Small intestine (tissue), 7 donors: ENCODE measurements around the gene MDFI. TPM values are rescaled to one million over a fixed set of nuclear protein-coding genes. Genes with fewer than 3 reads are reported as not detected.

Source experiments
- DNase-seq, 2 donors: peaks; one replicate each; pipeline versions ENCODE4 v3.0.0 to v3.0.0-alpha.2; 2013
- FAIRE-seq: peaks from 2 replicates; lab custom pipeline; 2012; peaks lifted over from hg19 to GRCh38; lab: Jason Lieb, UNC
- H3K27ac ChIP-seq, 3 donors: one replicate each; pipeline ENCODE4 v1.5.1; 2013; ENCODE audit warnings: low read length in 2 of 3, mild to moderate bottlenecking in 2 of 3, control low read depth in 1 of 3, inconsistent platforms in 1 of 3, low read depth in 1 of 3, moderate library complexity in 1 of 3
- H3K27me3 ChIP-seq, 3 donors: one replicate each; pipeline ENCODE4 v1.6.1; 2013; ENCODE audit warnings: low read length in 3 of 3, inconsistent platforms in 1 of 3; ENCODE audit not compliant: control insufficient read depth in 3 of 3, insufficient read depth in 3 of 3
- H3K36me3 ChIP-seq, 3 donors: one replicate each; pipeline ENCODE4 v1.6.1; 2013; ENCODE audit warnings: low read length in 3 of 3, inconsistent platforms in 1 of 3, low read depth in 1 of 3, mild to moderate bottlenecking in 1 of 3, moderate library complexity in 1 of 3; ENCODE audit not compliant: control insufficient read depth in 3 of 3, insufficient read depth in 2 of 3
- H3K4me1 ChIP-seq, 3 donors: one replicate each; pipeline ENCODE4 v1.6.1; 2013; ENCODE audit warnings: low read length in 2 of 3, inconsistent platforms in 1 of 3, low read depth in 1 of 3, mild to moderate bottlenecking in 1 of 3, moderate library complexity in 1 of 3; ENCODE audit not compliant: control insufficient read depth in 3 of 3, insufficient read depth in 2 of 3
- H3K4me3 ChIP-seq, 3 donors: one replicate each; pipeline ENCODE4 v1.5.1; 2013; ENCODE audit warnings: low read length in 3 of 3, control low read depth in 1 of 3, inconsistent platforms in 1 of 3, low read depth in 1 of 3, mild to moderate bottlenecking in 1 of 3, moderate library complexity in 1 of 3
- H3K9me3 ChIP-seq, 2 donors: one replicate each; pipeline ENCODE4 v1.6.1; 2013; ENCODE audit warnings: low read depth in 1 of 2, low read length in 1 of 2; ENCODE audit not compliant: control insufficient read depth in 2 of 2, insufficient read depth in 1 of 2
- WGBS, 3 donors: extraction: QIAGEN DNeasy Blood & Tissue Kit; methylation state at CpG; one replicate each; pipeline ENCODE4 v1.1.7; 2013; 5-methylcytosine and 5-hydroxymethylcytosine counted together
- polyA plus RNA-seq, 4 donors: library from polyadenylated mRNA; stranded (reverse) in 3 of 4; unstranded in 1 of 4; fragments of 200-250 nt in 3 of 4; fragments of 120-200 nt in 1 of 4; gene quantifications; one replicate each; pipeline versions ENCODE4 v1.2.1 to v1.2.3, GENCODE V29; 2013
- donor health status: healthy with polysubstance abuse.
- donor health status: control.
- donor health status: control.
- donor health status: Bipolar disorder and iron deficiency.
- donor health status: healthy.

MDFI gene
- polyA plus RNA-seq, 4 donors, result 0.81 to 22.9 (median 4.0) TPM

GRCh38 chr6:41683273-41683522, 44.9 kb downstream of the MDFI start:
- Histone ChIP-seq H3K4me3 (peak overlapping the region in 2 of 3 donors; percentile 38 to 45), H3K4me1 (peaks cover 0 to 17% (median 2%) of the 10 kb centered on the region in 3 donors), H3K27ac (peak overlapping the region in 1 of 3 donors; percentile 61), H3K36me3 (peaks cover 0 to 44% (median 2%) of the 10 kb centered on the region in 3 donors), H3K27me3 (no peaks in the 10 kb centered on the region), H3K9me3 (no peaks in the 10 kb centered on the region)
- FAIRE-seq (no peak), DNase-seq (no peak)
- whole genome bisulfite sequencing, 3 donors, result 4 to 12% (median 4%) methylated on average over 17 to 18 of the region's 18 CpGs

- peaks cover 0 to 49% (median 2%) of the 10 kb centered on the region in 3 donors for H3K36me3 ChIP-seq
- 13% methylated on average over 34 to 38 of the region's 38 CpGs for WGBS, 3 donors
- FAIRE-seq (no peak), DNase-seq (peak; percentile 68 to 92)
- H3K4me3 ChIP-seq, result peak overlapping the region in 2 of 3 donors; percentile 38 to 45
- H3K9me3 ChIP-seq, result no peaks in the 10 kb centered on the region
- H3K27ac ChIP-seq, result peak overlapping the region in 1 of 3 donors; percentile 61
- H3K27me3 ChIP-seq, result no peaks in the 10 kb centered on the region
- peaks cover 0 to 20% (median 2%) of the 10 kb centered on the region in 3 donors for H3K4me1 ChIP-seq
Measured at GRCh38 chr6:41683523-41684310, 45.4 kb downstream of the MDFI start.

DNA sequence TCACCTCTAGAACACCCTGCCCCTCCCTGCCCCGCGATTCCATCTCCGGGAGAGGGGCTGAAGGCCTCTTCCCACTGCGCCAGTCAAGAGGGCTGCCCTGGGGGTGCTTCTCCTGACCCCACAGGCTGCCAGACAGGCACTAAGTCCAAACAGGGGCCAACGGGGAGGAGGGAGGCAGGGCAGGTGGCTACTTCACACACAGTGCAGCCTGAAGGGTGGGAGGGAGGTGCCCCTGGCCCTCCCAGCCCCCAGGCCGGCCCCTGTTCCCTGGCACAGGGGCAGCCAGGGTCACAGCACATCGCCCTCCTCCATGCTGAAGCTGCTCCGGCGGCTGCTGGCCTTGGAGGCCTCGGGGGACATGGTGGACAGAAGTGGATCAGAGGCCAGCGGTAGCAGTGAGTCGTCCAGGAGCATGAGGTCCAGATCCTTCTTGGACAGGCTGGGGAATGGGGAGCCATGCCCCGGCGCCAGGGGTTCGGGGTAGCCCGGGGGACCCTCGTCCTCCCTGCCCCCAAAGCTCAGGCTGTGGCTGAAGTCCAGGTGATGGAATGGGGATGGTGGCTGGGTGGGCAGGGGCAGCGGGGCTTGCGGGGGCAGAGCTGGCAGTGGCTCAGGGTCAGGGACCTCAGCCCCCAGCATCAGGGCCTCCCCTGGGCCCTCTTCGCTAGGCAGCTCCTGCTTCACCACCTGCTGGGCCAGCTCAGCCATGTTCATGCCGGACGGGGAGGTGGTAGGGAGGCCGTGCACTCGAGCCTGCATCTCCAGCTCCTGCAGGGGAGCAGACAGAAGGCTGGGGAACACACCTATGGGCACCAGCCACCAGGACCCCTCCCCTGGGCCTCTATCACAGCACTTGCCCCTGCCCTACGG, 46.3 kb downstream of the MDFI start:
- H3K4me1 ChIP-seq, result peaks cover 0 to 20% (median 2%) of the 10 kb centered on the region in 3 donors
- peaks cover 0 to 57% (median 2%) of the 10 kb centered on the region in 3 donors for H3K36me3 ChIP-seq
- 86 to 92% (median 92%) methylated on average over 23 to 25 of the region's 25 CpGs for WGBS, 3 donors
- FAIRE-seq (no peak), DNase-seq (peak in 1 of 2 donors; percentile 36)
- H3K27ac ChIP-seq, result no peak overlapping the region
- no peaks in the 10 kb centered on the region for H3K9me3 ChIP-seq
- H3K4me3 ChIP-seq, result no peak overlapping the region
- H3K27me3 ChIP-seq, result no peaks in the 10 kb centered on the region

DNA sequence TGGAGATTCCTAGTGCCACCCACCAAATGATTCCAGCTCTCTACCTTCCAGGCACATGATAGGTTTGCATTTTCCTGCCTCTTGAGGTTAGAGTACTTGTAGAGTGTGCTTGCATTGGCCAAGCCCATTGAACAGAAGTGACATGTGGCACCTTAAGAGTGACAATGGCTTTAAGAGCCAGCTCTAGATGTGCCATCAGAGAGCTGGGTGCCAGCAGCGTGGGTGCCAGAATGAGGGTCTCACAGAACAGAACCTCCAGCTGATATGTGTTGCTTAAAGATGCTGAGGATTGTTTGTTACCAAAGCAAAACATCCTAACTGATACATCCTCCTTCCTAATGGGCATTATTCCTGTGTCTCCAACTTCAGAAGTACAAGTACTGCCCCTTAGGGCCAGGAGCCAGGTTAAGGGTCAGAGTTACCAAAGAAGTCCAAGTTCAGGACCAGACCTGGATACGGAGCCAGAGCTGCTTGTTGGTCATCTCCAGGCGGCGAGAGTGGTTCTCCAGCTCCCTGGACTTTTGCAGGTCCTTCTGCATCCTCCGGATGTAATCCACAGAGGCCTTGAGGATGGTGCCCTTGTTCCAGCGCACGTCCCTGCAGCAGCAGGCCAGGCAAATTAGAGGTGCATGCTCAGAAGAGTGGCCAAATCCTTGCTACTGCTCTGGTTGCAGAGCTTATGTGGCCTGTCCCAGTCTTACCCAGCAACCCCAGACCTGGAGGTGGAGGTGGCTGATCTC, 47.5 kb downstream of the MDFI start:
- Histone ChIP-seq H3K36me3 (peaks cover 2 to 70% (median 3%) of the 10 kb centered on the region in 3 donors), H3K27me3 (no peaks in the 10 kb centered on the region), H3K4me3 (no peak overlapping the region), H3K4me1 (peaks cover 0 to 20% (median 2%) of the 10 kb centered on the region in 3 donors), H3K27ac (no peak overlapping the region), H3K9me3 (no peaks in the 10 kb centered on the region)
- no peak for FAIRE-seq
- 95 to 98% (median 97%) methylated on average over 7 of the region's 7 CpGs for whole genome bisulfite sequencing, 3 donors
- DNase-seq, result no peak

DNA sequence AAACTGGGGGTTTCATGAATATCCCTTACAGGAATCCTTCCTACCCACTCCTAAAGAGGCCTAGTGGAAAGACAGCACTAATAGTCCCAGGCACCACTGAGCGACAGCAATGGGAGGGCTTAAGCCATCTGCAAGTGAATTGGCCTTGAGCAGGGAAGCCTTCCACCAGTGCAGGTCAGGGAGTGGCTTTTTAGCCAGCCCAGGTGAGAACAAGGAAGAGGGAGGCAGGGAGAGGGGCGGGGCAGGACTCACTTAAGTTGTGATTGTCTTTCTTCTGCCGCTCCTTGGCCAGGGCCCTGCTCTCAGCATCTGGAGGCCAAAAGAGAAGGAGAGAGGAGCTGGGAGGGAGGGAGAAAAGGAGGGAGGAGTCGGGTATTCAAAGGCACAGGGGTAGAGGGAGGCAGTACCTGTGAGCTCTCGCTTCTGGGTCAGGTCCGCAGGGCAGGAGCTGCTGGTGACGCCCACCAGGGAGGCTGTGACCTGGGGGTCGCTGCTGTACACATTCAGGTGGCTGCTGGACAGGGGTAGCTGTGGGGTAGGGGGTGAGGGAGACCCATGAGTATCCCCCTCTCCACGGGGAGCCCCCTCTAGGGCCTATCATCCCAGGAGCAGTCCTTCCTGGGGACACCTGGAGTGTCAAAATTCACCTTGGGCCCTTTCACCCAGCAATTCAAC, 49.4 kb downstream of the MDFI start:
- Histone ChIP-seq H3K4me1 (peaks cover 0 to 12% (median 0%) of the 10 kb centered on the region in 3 donors), H3K27ac (no peak overlapping the region), H3K4me3 (no peak overlapping the region), H3K36me3 (peaks cover 2 to 86% (median 3%) of the 10 kb centered on the region in 3 donors), H3K9me3 (no peaks in the 10 kb centered on the region), H3K27me3 (no peaks in the 10 kb centered on the region)
- DNase-seq, result peak in 1 of 2 donors; percentile 65
- WGBS, 3 donors, result 38 to 68% (median 53%) methylated on average over 7 to 9 of the region's 9 CpGs
- FAIRE-seq, result no peak

- Histone ChIP-seq H3K27ac (no peak overlapping the region), H3K9me3 (no peaks in the 10 kb centered on the region), H3K36me3 (peaks cover 2 to 92% (median 3%) of the 10 kb centered on the region in 3 donors), H3K4me1 (peaks cover 0 to 5% (median 0%) of the 10 kb centered on the region in 3 donors), H3K27me3 (no peaks in the 10 kb centered on the region), H3K4me3 (no peak overlapping the region)
- DNase-seq (no peak), FAIRE-seq (no peak)
- WGBS, 3 donors, result 65 to 80% (median 75%) methylated on average over 5 of the region's 5 CpGs
Measured at GRCh38 chr6:41688256-41688965, 50.1 kb downstream of the MDFI start.

DNA sequence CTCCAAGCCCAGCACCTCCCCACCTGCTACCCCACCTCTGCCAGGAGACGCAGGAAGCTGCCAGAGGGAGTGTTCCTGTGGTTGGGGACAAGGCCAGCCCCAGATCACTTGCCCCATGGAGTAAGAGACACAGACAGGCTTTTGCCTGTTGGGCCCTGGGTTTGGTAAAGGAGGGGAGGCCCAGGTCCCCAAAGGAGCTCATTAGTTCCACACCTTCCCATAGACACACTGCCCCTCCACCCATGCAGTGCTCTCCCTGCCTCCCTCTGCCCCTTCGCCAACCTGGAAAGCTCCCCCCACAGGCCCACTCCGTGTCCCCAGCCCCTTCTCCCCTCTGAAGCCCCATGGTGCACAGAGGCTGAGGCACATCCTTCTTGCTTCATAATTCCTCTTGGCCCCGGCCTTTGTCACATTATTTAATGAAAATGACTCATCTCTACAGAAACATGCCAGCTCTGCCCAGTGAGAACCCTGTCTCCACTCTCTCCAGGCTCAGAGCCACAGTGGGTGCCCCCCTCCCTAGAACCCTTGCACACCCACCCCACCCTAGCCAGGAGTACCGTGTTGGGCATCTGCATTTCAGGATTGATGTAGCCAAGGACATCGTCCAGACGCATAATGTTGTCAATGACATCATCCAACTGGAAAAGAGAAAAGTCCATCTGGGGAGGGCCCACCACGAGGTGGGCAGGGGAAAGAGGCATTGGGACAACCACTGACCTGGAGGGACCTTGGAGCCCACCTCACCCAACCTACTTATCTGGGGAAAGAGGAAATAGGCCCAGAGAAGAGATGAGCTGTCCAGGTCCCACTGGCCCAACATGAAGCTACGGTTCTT, 51.1 kb downstream of the MDFI start:
- FAIRE-seq (no peak), DNase-seq (no peak)
- H3K27ac ChIP-seq, result no peak overlapping the region
- H3K4me3 ChIP-seq, result no peak overlapping the region
- peaks cover 2 to 92% (median 3%) of the 10 kb centered on the region in 3 donors for H3K36me3 ChIP-seq
- no peaks in the 10 kb centered on the region for H3K9me3 ChIP-seq
- H3K27me3 ChIP-seq, result no peaks in the 10 kb centered on the region
- 73 to 80% (median 77%) methylated on average over 9 of the region's 9 CpGs for WGBS, 3 donors
- H3K4me1 ChIP-seq, result peaks cover 0 to 4% (median 0%) of the 10 kb centered on the region in 3 donors
